HL-60 (cell line): ENCODE results near the gene FMOD.

Experiments
- DNase-seq, 2 experiments: peaks; one replicate each; pipeline ENCODE4 v3.0.0-alpha.2; 2010 to 2020; ENCODE audit warnings: low read depth in 1 of 2, low spot score in 1 of 2
- H3K27ac ChIP-seq: fragments of 250-450 bp; sonication (Bioruptor Pico); replicated peaks from 2 replicates; pipeline ENCODE4 v1.5.1; 2020; ENCODE audit warnings: mild to moderate bottlenecking, moderate library complexity
- H3K27me3 ChIP-seq: fragments of 250-450 bp; sonication (Bioruptor Pico); 2 replicates; pipeline ENCODE4 v1.5.1; 2021; ENCODE audit warnings: mild to moderate bottlenecking, moderate library complexity; ENCODE audit not compliant: insufficient read depth, poor library complexity, severe bottlenecking
- H3K4me3 ChIP-seq: replicated peaks from 2 replicates; pipeline ENCODE4 v1.5.1; 2011; ENCODE audit warnings: mild to moderate bottlenecking, control low read depth, low read length; ENCODE audit not compliant: insufficient read depth
- CTCF ChIP-seq: IDR thresholded peaks from one replicate; pipeline ENCODE4 v1.5.1; 2011; ENCODE audit warnings: low read length, control low read depth, inconsistent platforms; ENCODE audit not compliant: insufficient read depth
- GABPA ChIP-seq: IDR thresholded peaks from 2 replicates; pipeline ENCODE4 v1.6.1; 2012; ENCODE audit warnings: low read depth
- POLR2AphosphoS5 ChIP-seq: IDR thresholded peaks from 2 replicates; pipeline ENCODE4 v1.6.1; 2012; ENCODE audit warnings: low read depth
- REST ChIP-seq: IDR thresholded peaks from 2 replicates; pipeline ENCODE4 v1.6.1; 2012; ENCODE audit warnings: low read depth; ENCODE audit not compliant: insufficient replicate concordance
- SPI1 ChIP-seq: IDR thresholded peaks from 2 replicates; pipeline ENCODE4 v1.6.1; 2012; ENCODE audit warnings: low read depth, mild to moderate bottlenecking, borderline replicate concordance

FMOD gene

GRCh38 chr1:203335503-203335902, 15.4 kb downstream of the FMOD start:
- TF ChIP-seq SPI1 (no peak), CTCF (no peak)
- Histone ChIP-seq H3K27ac (no peak overlapping the region), H3K27me3 (peaks cover 4% of the 10 kb centered on the region), H3K4me3 (no peak overlapping the region)
- DNase-seq, result no peak

- Histone ChIP-seq H3K4me3 (no peak overlapping the region), H3K27ac (no peak overlapping the region), H3K27me3 (no peaks in the 10 kb centered on the region)
- TF ChIP-seq POLR2AphosphoS5 (no peak), REST (no peak), SPI1 (no peak), CTCF (no peak), GABPA (no peak)
- DNase-seq, result no peak
These were observed 19.7 kb downstream of the FMOD start for GRCh38 chr1:203331224-203331623.

GRCh38 chr1:203328714-203329122, 22.2 kb downstream of the FMOD start:
- H3K4me3 ChIP-seq, result no peak overlapping the region
- TF ChIP-seq GABPA (no peak), SPI1 (no peak), POLR2AphosphoS5 (no peak), REST (no peak), CTCF (no peak)
- H3K27ac ChIP-seq, result no peak overlapping the region

GRCh38 chr1:203327684-203328457, 23.1 kb downstream of the FMOD start:
- Histone ChIP-seq H3K27ac (peak overlapping the region; percentile 70), H3K4me3 (peak overlapping the region; percentile 46), H3K27me3 (no peaks in the 10 kb centered on the region)
- DNase-seq, result peak; percentile 71 to 79
- TF ChIP-seq SPI1 (0 out of 2 replicates have a peak, but pooled peaks have one; percentile 17), REST (no peak)

More at GRCh38 chr1:203328714-203329122, 22.2 kb downstream of the FMOD start:
- no peak for DNase-seq
- H3K27me3 ChIP-seq, result no peaks in the 10 kb centered on the region
